Spleen (tissue), 11 donors: ENCODE measurements around the gene CHMP3. TPM values are rescaled to one million over a fixed set of nuclear protein-coding genes. Genes with fewer than 3 reads are reported as not detected.

ENCODE experiments used
- DNase-seq: peaks from one replicate; pipeline ENCODE4 v3.0.0-alpha.2; 2020
- H3K27ac ChIP-seq, 8 donors: fragments of 200-600 bp; sonication (generic) in 7 of 8; 1 replicate in 4 of 8; 2 replicates in 4 of 8; pipeline versions ENCODE4 v1.5.0 to v1.8.0; 2016 to 2021; ENCODE audit warnings: inconsistent platforms in 4 of 8, mild to moderate bottlenecking in 4 of 8, moderate library complexity in 1 of 8
- H3K27me3 ChIP-seq, 7 donors: fragments of 200-600 bp; sonication (generic) in 6 of 7; replicated peaks in 1 of 7; 1 replicate in 4 of 7; 2 replicates in 3 of 7; pipeline versions ENCODE4 v1.5.0 to v1.8.0; 2016 to 2021; ENCODE audit warnings: inconsistent platforms in 3 of 7, mild to moderate bottlenecking in 1 of 7
- H3K36me3 ChIP-seq, 6 donors: fragments of 200-600 bp; sonication (generic) in 5 of 6; 1 replicate in 4 of 6; 2 replicates in 2 of 6; pipeline versions ENCODE4 v1.5.0 to v1.8.0; 2016 to 2021; ENCODE audit warnings: inconsistent platforms in 2 of 6
- H3K4me1 ChIP-seq, 6 donors: fragments of 200-600 bp; sonication (generic) in 5 of 6; 1 replicate in 3 of 6; 2 replicates in 3 of 6; pipeline versions ENCODE4 v1.5.0 to v1.8.0; 2016 to 2021; ENCODE audit warnings: inconsistent platforms in 3 of 6
- H3K4me3 ChIP-seq, 8 donors: fragments of 200-600 bp; sonication (generic) in 7 of 8; 1 replicate in 4 of 8; 2 replicates in 4 of 8; pipeline versions ENCODE4 v1.5.0 to v1.8.0; 2016 to 2021; ENCODE audit warnings: inconsistent platforms in 4 of 8, mild to moderate bottlenecking in 4 of 8, moderate library complexity in 2 of 8
- H3K9me3 ChIP-seq, 8 donors: fragments of 200-600 bp; sonication (generic) in 7 of 8; 1 replicate in 4 of 8; 2 replicates in 4 of 8; pipeline versions ENCODE4 v1.5.0 to v1.8.0; 2016 to 2021; ENCODE audit warnings: inconsistent platforms in 4 of 8
- CTCF ChIP-seq, 11 experiments: fragments of 200-600 bp in 7 of 11; fragments of 450-650 bp in 4 of 11; sonication (generic) in 4 of 11; IDR thresholded peaks in 8 of 11; conservative IDR thresholded peaks in 3 of 11; 1 replicate in 7 of 11; 2 replicates in 4 of 11; pipeline versions ENCODE4 v1.4.0 to v1.8.0; 2016 to 2021; ENCODE audit warnings: antibody characterized with exemption in 11 of 11, inconsistent platforms in 4 of 11, mild to moderate bottlenecking in 1 of 11
- POLR2A ChIP-seq, 3 donors: fragments of 450-650 bp; IDR thresholded peaks; one replicate each; pipeline ENCODE4 v1.5.1; 2017; ENCODE audit warnings: antibody characterized with exemption in 3 of 3, mild to moderate bottlenecking in 1 of 3
- POLR2AphosphoS5 ChIP-seq, 3 donors: sonication (generic); formaldehyde crosslinking; IDR thresholded peaks; one replicate each; pipeline ENCODE4 v1.5.1; 2017; ENCODE audit warnings: antibody characterized with exemption in 3 of 3
- WGBS, 5 donors: extraction: QIAGEN DNeasy Blood & Tissue Kit in 3 of 5; methylation state at CpG; one replicate each; pipeline versions ENCODE4 v1.1.5 to v1.1.7; 2013 to 2018; 5-methylcytosine and 5-hydroxymethylcytosine counted together
- intact Hi-C: fragments of 100-400 bp; cut with DNase I; formaldehyde crosslinking; loops from one replicate; pipeline ENCODE4 v1.15.0; 2023; ENCODE audit warnings: low total_unique reads
- polyA plus RNA-seq, 3 donors: library from polyadenylated mRNA; stranded (reverse); fragments of 200-250 nt; gene quantifications; one replicate each; pipeline ENCODE4 v1.2.1, GENCODE V29; 2013
- total RNA-seq, 7 donors: library from RNA; depleted of rRNA in 3 of 7; stranded (reverse); fragments of >200 nt in 3 of 7; fragmentation: NEBNext Ultra II Directional in 4 of 7; extraction: Animal tissue kit (Norgen Biotek cat#: 25700) in 4 of 7; gene quantifications; one replicate each; pipeline versions ENCODE4 v1.1.0 to v1.2.1, GENCODE V29; 2016 to 2021
- donor health status: healthy with polysubstance abuse.
- donor health status: DM: no; HTN: no; CAD: no; lungs with moderate emphysema.
- donor health status: DM: no; HTN: no; CAD: no.
- donor health status: Bipolar disorder and iron deficiency.
- donor health status: healthy.
- donor health status: DM: no; HTN: no; CAD: no.
- donor health status: DM: yes; HTN: yes; CAD: no.

The CHMP3 gene
- total and polyA plus RNA-seq, 10 donors = 33.6 to 125 (median 79.3) TPM

- no peak overlapping the region for H3K27ac ChIP-seq
- H3K4me1 ChIP-seq = peaks cover 0 to 13% (median 0%) of the 10 kb centered on the region in 6 donors
- peaks cover 4 to 31% (median 25%) of the 10 kb centered on the region in 8 donors for H3K9me3 ChIP-seq
- no peak overlapping the region for H3K4me3 ChIP-seq
- no peak for TF ChIP-seq CTCF (IDR thresholded peaks at IDR 0.05 in 8 of 11, conservative IDR thresholded peaks at IDR 0.05 in 3 of 11)
- TF ChIP-seq POLR2A (IDR thresholded peaks at IDR 0.05) = no peak
- no peak for TF ChIP-seq POLR2AphosphoS5 (IDR thresholded peaks at IDR 0.05)
- 88 to 100% (median 94%) methylated on average over 1 of the region's 1 CpG for WGBS, 5 donors
- intact Hi-C loops = no loop called here
- no peak for DNase-seq
- peaks cover 0 to 63% (median 4%) of the 10 kb centered on the region in 6 donors for H3K36me3 ChIP-seq
- no peaks in the 10 kb centered on the region for H3K27me3 ChIP-seq
Observed at GRCh38 chr2:86520153-86520552, 43.1 kb downstream of the CHMP3 start.

GRCh38 chr2:86519349-86519748 lies 43.9 kb downstream of the CHMP3 start:
- no peak overlapping the region for H3K4me3 ChIP-seq
- intact Hi-C loops = no loop called here
- peaks cover 0 to 13% (median 0%) of the 10 kb centered on the region in 6 donors for H3K4me1 ChIP-seq
- no peak overlapping the region for H3K27ac ChIP-seq
- H3K9me3 ChIP-seq = peaks cover 4 to 31% (median 25%) of the 10 kb centered on the region in 8 donors
- H3K36me3 ChIP-seq = peaks cover 0 to 56% (median 4%) of the 10 kb centered on the region in 6 donors
- H3K27me3 ChIP-seq = no peaks in the 10 kb centered on the region
- WGBS, 5 donors = 92 to 100% (median 96%) methylated on average over 1 of the region's 1 CpG
- no peak for DNase-seq
- TF ChIP-seq POLR2A (IDR thresholded peaks at IDR 0.05) = no peak
- TF ChIP-seq CTCF (IDR thresholded peaks at IDR 0.05 in 8 of 11, conservative IDR thresholded peaks at IDR 0.05 in 3 of 11) = no peak
- no peak for TF ChIP-seq POLR2AphosphoS5 (IDR thresholded peaks at IDR 0.05)

- Histone ChIP-seq H3K27me3 (no peaks in the 10 kb centered on the region), H3K27ac (no peak overlapping the region), H3K36me3 (peaks cover 0 to 57% (median 4%) of the 10 kb centered on the region in 6 donors), H3K4me3 (no peak overlapping the region), H3K4me1 (peaks cover 0 to 13% (median 0%) of the 10 kb centered on the region in 6 donors), H3K9me3 (peaks cover 4 to 31% (median 25%) of the 10 kb centered on the region in 8 donors)
- intact Hi-C loops = no loop called here
- no peak for TF ChIP-seq POLR2AphosphoS5 (IDR thresholded peaks at IDR 0.05)
- peak in 8 of 11 experiments; percentile 12 to 46 (median 34) for TF ChIP-seq CTCF (IDR thresholded peaks at IDR 0.05 in 8 of 11, conservative IDR thresholded peaks at IDR 0.05 in 3 of 11)
- TF ChIP-seq POLR2A (IDR thresholded peaks at IDR 0.05) = no peak
- no peak for DNase-seq
- 85 to 94% (median 88%) methylated on average over 3 of the region's 3 CpGs for WGBS, 5 donors
Observed at GRCh38 chr2:86518481-86518880, 44.8 kb downstream of the CHMP3 start.

GRCh38 chr2:86513948-86514660 lies 49.1 kb downstream of the CHMP3 start:
- intact Hi-C loops = no loop called here
- H3K27ac ChIP-seq = no peak overlapping the region
- DNase-seq = no peak
- H3K36me3 ChIP-seq = peaks cover 0 to 32% (median 10%) of the 10 kb centered on the region in 6 donors
- peaks cover 0 to 13% (median 0%) of the 10 kb centered on the region in 6 donors for H3K4me1 ChIP-seq
- no peak for TF ChIP-seq POLR2AphosphoS5 (IDR thresholded peaks at IDR 0.05)
- 78 to 97% (median 93%) methylated on average over 5 of the region's 5 CpGs for WGBS, 5 donors
- no peaks in the 10 kb centered on the region for H3K27me3 ChIP-seq
- H3K4me3 ChIP-seq = no peak overlapping the region
- peaks cover 0 to under 1% (median 0%) of the 10 kb centered on the region in 8 donors for H3K9me3 ChIP-seq
